ENCODE data around the gene APPBP2. TPM values are rescaled to one million over a fixed set of nuclear protein-coding genes. Genes with fewer than 3 reads are reported as not detected.
A peak's percentile ranks its signal among the peaks of the same experiment; 100 is the strongest.
"Not testable (repeated sequence)": the region's sequence is repeated elsewhere in the genome, so short reads cannot be mapped to it uniquely, and the experiment has no call there.

APPBP2 gene
- total RNA-seq, 2 donors from 2014 or later, result 30.7 to 34.7 TPM

DNA sequence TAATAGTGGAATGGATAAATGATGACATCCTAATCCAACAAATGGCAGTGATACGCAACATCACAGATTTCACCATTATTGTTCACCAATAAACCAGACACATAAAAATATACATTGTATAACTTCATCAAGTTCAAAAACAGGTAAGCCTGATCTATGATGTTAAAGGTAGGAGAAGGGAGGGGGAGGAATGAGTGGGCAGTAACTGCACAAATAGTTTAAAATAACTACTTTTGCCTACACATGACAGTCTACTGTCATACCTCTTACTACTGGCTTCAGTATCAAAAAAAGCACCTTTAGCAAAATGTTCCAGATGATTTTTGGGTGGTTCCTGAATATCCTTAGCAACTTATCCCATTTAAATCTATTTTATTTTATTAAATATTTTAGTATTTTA lies 75.0 kb downstream of the APPBP2 start:
- ATAC-seq (no peak), DNase-seq (no peak)
- intact Hi-C loops (cut with DNase I, micrococcal nuclease), result no loop called here

DNA sequence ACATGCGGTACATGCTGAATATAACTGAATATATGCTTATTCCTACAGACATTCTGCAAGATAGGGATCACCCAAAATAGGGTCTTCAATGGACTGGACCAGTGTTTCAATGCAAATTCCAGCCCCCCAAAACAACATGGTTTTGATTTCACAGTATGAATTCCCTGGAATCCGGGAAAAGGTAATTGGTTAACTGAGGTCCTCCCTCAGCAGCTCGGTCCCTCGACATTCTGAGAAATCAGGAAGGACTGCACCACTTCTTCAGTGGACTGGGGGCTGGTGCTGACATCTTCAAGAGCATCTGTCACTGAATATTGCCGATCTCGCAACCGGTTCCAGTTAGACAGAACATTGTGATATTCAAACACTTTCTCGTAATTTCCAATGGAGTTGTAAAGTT lies 78.7 kb downstream of the APPBP2 start:
- intact Hi-C loops (cut with DNase I, micrococcal nuclease), result no loop called here
- DNase-seq (no peak), ATAC-seq (no peak)

DNA sequence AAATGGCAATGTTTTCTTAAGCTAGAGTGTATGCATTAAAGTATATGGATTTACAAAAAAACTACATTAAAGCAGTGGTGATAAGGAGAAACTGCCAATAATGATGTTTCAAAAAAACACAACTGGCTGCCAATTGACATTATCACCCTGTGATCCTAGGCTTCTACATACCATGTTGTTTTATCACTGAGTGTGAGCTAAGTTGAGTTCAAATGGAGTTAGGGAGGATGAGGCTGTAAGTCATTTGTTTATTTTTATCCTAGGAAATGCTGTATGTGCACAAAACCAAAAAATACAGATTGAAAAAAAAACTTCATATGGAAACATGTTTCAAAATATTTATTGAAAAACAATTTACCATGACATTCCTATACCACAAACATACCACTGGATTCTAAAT lies 80.9 kb downstream of the APPBP2 start:
- intact Hi-C loops (cut with DNase I, micrococcal nuclease), result no loop called here
- DNase-seq (no peak), ATAC-seq (no peak)

DNA sequence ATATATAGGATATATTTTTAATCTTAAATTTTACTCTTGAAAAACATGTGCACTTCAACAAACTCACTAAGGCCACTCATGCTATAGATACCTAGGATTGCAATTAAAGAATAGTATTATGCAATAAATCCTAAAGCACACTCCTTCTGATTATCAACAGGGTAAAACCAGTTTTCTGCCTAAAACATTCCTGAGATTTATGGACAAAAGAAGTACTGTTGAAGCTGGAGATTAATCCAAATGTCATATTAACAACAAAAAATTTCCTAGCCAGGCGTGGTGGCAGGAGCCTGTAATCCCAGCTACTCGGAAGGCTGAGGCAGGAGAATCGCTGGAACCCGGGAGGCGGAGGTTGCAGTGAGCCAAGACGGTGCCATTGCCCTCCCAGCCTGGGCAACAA lies 82.3 kb downstream of the APPBP2 start:
- DNase-seq, result no peak
- intact Hi-C loops (cut with DNase I, micrococcal nuclease), result no loop called here
- no peak for ATAC-seq

DNA sequence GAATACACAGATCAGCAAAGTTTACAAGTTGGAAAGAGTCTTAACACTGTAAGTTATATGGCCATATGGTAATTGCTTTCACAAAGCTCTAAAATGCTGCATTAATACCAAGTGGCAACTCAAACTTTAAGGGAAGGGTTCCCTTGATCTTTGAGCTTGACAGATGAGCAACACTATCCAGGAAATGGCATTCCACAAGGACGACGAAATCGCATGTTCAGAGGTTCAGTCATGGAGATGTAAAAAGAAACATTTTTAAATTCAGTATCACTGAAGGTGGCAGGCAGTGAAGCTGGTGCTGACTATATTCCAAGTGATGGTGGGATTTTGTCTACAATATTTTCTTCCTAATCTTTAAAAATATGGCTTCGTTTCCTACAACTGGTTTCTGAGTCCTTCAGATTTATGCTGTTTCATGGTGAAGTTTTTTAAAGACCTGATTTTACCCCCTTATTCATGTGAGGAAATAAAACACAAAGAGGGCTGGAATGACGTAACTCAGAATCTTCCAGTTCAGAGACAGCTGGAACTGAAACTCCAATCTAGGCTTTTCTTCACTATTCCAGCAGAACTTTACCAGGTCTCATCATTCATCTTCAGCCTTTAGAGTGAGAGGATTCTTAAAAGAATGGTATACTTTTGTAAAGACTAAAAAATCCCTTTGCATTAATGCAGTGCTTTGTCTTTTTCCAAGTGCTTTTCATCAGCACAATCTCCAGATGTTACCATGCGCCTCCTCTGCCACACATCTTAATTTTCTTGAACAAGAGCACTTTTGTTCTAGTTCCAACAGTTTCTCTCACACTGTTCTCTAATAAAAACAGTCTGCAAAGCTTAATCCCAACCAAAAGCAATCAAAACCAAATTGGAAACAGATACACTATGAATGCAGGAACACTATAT lies 83.5 kb downstream of the APPBP2 start:
- ATAC-seq (no peak), DNase-seq (no peak)
- intact Hi-C loops (cut with DNase I, micrococcal nuclease), result no loop called here

DNA sequence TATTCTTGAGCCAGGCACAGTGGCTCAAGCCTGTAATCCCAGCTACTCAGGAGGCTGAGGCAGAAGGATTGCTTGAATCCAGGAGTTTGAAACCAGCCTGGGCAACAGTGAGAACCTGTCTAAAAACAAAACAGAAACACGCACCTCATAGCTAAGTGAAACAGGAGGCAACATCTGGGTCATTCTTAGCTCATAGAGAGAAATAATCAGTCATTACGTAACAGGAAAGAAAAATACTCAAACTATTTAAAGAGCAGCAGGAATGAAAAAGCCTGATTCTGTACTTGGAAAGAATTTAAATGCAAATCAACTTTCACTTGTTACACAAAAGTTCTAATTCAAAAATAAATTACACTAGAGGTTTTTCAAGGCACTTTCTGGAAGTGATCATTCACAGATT lies 86.5 kb downstream of the APPBP2 start:
- DNase-seq (no peak), ATAC-seq (no peak)
- intact Hi-C loops (cut with DNase I, micrococcal nuclease), result loop anchor here in 1 of 2 donors (10.0 kb wide), 1 partner anchor 215 kb away; no protein-coding TSS in a partner anchor

DNA sequence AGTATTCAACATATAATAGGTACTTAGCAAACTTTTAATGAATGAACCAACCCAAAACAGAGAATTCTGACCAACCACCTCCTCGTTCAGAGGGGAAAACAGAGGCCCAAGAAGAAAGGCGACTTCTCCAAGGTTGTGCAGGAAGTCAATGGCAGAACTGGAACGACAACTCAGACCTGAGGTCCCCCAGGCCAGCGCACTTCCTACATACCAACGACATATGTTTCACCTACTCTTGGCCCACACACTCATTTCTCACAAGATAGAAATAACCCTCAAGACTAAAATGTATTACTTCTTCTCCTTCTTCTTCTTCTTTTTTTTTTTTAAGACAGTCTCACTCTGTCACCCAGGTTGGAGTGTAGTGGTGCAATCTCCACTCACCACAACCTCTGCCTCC lies 89.4 kb downstream of the APPBP2 start:
- DNase-seq (no peak), ATAC-seq (no peak)
- intact Hi-C loops (cut with DNase I, micrococcal nuclease), result loop anchor here in 1 of 2 donors (10.0 kb wide), 1 partner anchor 212 kb away; no protein-coding TSS in a partner anchor

DNA sequence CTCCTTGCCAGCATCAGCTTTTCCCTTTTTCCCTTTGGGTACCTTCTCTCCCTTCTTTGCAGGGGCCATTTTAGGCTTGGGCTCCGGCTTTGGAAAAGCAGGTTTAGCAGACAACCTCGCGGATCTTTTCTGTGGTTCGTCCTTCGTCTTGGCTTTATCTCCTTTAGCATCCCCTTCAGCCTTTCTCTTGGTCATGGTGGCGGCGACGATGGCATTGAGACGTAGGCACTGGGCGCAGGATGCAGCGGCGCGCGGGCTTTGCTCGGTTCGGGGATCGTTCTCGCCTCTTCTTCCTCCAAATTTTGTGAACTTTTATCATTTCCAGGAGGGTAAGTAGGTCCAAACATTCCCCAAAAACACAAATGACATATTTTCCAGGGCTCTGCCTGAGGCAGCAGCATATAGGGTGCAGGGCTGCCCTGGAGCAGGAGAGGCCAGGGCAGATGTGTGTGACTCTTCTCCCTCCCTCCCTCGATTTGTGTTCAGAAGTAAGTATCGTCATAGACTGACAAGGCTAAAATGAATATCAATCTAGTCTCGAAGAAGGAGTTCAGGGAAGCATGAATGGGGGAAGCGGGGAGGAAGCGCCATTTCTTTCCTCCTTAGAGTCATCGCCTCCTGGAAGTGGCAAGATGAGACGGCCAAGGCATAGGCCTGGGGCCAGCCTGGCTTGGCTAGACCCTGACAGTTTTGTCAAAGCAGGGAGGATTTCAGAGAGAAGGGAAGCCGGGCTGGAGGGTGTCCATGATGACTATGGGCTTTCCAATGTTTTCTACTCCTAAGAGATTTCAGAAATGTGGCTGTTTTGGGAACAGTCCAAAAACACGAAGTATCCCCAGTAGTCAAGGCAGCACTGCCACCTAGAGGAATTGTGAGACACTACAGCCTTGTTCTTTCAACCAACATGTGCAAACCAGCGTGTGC lies 90.5 kb downstream of the APPBP2 start:
- ATAC-seq (peak; percentile 77), DNase-seq (peak in 1 of 2 donors; percentile 55)
- intact Hi-C loops (cut with DNase I, micrococcal nuclease), result loop anchor here in 1 of 2 donors (10.0 kb wide), 1 partner anchor 211 kb away; no protein-coding TSS in a partner anchor

DNA sequence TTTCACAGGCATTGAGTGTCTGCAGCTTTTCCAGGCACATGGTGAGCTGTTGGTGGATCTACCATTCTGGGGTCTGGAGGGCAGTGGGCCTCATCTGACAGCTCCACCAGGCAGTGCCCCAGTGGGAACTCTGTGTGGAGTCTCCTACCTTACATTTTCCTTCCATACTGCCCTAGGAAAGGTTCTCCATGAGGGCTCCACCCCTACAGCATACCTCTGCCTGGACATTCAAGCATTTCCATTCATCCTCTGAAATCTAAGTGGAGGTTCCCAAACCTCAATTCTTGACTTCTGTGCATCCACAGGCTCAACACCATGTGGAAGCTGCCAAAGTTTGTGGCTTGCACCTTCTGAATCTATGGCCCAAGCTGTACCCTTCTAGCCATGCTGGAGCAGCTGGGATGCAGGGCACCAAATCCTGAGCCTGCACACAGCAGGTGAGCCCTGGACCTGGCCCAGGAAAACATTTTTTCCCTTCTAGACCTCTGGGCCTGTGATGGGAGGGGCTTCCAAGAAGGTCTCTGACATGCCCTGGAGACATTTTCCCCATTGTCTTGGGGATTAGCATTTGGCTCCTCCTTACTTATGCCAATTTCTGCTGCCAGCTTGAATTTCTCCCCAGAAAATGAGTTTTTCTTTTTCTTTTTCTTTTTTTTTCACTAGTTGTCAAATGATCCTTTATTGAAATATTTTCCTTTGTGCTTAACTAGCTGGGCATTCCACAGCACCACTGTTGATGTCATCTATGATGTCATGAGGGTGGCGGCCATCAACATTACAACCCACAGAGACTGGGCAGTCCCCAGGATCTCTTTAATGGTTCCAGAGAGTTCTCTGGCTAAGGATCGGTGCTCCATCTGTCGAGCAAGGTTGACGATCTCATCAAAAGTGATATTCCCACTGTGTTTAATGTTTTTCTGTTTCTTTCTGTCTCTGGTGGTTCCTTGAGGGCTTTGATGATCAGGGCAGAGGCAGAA lies 92.7 kb downstream of the APPBP2 start:
- not testable (repeated sequence) for ATAC-seq, DNase-seq
- intact Hi-C loops (cut with DNase I, micrococcal nuclease), result loop anchor here in 1 of 2 donors (10.0 kb wide), 1 partner anchor 209 kb away; no protein-coding TSS in a partner anchor

DNA sequence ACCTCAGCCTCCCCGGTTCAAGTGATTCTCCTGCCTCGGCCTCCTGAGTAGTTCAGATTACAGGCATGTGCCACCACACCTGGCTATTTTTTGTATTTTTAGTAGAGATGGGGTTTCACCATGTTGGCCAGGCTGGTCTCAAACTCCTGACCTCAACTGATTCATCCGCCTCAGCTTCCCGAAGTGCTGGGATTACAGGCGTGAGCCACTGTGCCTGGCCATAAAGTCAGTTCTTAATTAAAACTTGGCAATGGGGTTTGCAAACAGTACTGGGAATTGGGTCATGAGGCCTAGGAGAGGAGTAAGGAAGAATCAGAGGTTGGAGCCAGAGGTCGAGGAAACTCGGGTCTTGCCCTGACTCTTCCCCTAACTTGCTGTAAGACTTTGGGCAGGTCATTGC lies 95.5 kb downstream of the APPBP2 start:
- not testable (repeated sequence) for ATAC-seq, DNase-seq
- intact Hi-C loops (cut with DNase I, micrococcal nuclease), result loop anchor here in 1 of 2 donors (10.0 kb wide), 1 partner anchor 206 kb away; no protein-coding TSS in a partner anchor

DNA sequence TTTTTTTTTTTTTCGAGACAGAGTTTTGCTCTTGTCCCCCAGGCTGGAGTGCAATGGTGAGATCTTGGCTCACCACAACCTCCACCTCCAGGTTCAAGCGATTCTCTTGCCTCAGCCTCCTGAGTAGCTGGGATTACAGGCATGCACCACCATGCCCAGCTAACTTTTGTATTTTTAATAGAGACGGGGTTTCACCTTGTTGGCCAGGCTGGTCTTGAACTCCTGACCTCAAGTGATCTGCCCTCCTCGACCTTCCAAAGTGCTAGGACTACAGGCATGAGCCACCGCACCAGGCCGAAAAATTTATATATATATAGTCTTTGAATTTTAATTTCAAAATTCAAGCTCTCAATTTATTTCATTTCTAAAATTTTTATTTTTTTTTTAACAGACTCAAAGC lies 97.6 kb downstream of the APPBP2 start:
- DNase-seq; intact Hi-C loops (cut with DNase I, micrococcal nuclease); ATAC-seq: not testable (repeated sequence)

DNA sequence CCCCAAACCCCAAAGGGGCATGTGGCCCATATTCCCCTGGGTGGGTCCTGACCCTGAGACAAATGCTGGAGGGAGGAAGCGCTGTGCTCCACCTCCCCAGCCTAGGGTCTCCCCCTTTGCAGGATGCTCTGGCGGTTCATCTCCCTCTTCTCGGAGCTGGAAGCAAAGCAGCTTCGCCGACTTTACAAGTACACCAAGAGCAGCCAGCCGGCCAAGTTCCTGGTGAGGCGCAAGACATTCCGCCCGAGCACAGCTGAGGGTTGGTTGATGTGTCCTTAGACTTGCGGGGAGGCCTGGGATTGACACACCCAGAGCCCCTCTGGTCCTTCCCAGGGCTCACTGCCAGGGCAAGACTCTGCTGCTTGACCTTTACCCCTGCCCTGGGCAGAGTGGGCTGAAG lies 99.4 kb downstream of the APPBP2 start:
- no peak for DNase-seq
- ATAC-seq, result no peak
- intact Hi-C loops (cut with DNase I, micrococcal nuclease), result no loop called here

DNA sequence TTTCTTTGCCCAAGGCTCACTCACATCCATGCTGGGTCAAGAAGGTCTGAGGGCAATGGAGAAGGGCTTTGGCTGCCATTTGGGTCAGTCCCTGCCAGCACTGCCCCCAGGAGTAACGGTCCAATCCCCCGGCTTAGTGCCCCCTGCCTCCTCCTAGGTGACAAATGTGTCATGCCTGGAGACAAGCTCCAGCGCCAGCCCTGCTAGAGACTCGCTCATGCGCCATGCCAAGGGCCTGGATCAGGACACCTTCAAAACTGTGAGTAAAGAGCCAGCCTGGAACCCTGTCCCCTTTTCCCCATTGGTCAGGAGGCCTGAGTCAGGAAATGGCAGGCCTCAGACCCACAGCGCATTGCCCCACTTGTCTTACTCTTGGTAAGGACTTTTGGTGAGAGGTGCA lies 100.4 kb downstream of the APPBP2 start:
- no peak for DNase-seq
- intact Hi-C loops (cut with DNase I, micrococcal nuclease), result no loop called here

DNA sequence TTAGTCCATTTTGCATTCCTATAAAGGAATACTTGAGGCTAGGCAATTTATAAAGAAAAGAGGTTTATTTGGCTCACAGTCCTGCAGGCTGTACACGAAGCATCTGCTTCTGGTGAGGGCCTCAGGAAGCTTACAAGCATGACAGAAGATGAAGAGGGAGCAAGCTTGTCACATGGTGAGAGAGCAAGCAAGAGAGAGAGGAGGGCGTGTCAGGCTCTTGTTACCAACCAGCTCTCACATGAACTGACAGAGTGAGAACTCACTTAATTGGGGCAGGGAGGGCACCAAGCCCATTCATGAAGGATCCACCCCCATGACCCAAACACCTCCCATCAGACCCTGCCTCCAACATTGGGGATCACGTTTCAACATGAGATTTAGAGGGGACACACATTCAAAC lies 102.2 kb downstream of the APPBP2 start:
- DNase-seq (no peak), ATAC-seq (no peak)
- intact Hi-C loops (cut with DNase I, micrococcal nuclease), result no loop called here

More for the DNA sequence above, 100.4 kb downstream of the APPBP2 start:
- ATAC-seq, result no peak

DNA sequence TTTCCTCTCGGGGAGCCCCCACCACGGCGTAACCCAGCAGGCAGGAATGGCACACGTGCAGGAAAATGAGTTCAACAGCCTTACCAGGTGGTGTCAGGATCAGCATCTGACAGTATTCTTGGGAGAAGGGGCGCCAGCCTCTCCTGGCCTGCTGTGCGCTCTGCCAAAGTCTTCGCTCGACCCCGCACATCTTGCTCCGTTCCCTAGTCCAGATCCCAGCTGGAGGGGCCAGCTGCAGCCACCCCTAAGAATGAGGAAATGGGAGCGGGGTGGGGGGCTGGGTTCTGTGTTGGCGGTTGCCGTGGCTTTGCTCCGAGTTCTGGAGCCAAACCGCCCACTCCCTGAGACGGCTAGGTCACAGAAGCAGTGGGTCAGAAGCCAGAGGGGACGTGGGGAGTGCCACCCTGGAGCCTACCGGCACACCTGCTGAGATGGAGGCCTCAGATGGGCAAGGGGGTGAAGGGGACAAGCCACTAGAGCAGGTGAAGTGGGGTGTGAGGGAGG lies 103.8 kb downstream of the APPBP2 start, which contains the start of gene CHCT1:
Gene CHCT1 (plus strand): TSS at position 328 of the 504 bp plus-strand sequence. CDS start 104 bp downstream, at position 432.
- ATAC-seq, result no peak
- intact Hi-C loops (cut with DNase I, micrococcal nuclease), result no loop called here
- no peak for DNase-seq

DNA sequence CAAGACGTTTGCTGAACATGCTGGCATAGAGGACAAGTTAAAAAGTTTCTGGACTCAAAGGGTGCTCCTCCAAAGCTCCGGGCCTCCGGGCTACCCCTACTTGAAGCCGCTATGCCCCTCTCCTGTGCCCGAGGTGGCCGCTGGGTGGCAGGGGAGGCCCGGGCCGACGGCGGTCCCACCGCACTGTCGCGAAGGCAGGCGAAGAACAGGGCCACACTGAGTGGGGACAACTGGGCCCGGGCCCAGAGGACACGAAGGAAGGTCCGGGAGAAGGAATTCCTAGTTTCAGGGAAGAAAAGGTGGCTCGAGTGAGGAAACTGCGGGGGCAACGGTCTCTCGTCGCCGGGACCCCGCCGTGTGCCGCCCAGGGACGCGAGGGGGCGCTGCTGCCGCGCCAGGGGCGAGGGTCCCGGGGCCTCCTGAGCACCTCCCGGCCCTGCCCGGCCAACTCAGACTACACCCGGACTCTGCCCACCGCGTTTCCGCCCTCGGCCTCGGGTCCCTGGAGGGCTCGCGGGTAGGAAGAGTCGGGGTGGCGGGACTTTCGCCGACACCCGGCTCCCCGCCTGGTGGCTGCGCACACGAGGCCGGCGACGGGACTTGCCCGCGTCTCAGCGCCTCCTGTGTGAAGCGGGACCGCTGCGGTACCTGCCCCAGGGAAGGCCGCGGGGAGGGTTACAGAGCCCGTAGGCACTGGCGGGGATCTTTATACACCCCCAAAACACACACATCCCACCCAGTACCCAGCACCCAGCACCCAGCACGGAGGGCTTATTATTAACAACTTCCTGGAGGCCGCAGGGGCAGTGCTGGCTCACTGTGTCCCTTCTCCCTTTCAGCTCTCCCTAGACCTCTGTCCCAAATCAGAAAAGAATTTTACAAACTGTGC lies 104.5 kb downstream of the APPBP2 start:
- ATAC-seq, result peak; percentile 96
- intact Hi-C loops (cut with DNase I, micrococcal nuclease), result no loop called here

DNA sequence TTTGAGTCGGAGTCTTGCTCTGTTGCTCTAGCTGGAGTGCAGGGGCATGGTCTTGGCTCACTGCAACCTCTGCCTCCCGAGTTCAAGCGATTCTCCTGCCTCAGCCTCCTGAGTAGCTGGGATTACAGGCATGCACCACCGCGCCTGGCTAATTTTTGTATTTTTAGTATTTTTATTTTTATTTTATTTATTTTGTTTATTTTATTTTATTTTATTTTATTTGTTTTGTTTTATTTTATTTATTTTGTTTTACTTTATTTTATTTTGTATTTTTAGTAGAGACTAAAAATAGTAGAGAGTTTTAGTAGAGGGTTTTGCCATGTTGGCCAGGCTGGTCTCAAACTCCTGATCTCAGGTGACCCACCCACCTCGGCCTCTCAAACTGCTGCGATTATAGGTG lies 106.2 kb downstream of the APPBP2 start:
- intact Hi-C loops (cut with DNase I, micrococcal nuclease); DNase-seq; ATAC-seq: not testable (repeated sequence)

More for the DNA sequence above, 104.5 kb downstream of the APPBP2 start:
- peak; percentile 51 to 75 for DNase-seq

All from left colon (tissue), 2 donors.